ENCODE results near the gene RPUSD4. TPM values are rescaled to one million over a fixed set of nuclear protein-coding genes. Genes with fewer than 3 reads are reported as not detected.

RPUSD4 gene
- total RNA-seq, 1 donor from 2014 or later, result 45.3 TPM

DNA sequence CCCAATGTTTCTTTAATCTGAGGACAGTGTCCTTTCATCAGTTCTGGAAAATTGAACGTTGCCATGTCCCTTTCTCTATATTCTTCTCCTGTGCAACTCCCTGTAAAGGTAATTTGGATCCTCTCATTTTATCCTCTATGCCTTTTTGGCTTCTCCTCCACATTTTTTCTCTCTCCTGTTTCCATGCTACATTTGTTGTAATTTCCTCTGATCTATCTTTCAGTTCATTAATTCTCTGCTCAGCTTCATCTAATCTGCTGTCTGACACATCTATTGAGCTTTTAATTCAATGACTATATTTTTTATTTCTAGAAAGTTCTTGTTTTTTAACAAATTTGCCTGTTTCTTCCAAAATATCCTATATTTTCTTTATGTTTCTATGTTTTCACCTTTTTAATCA lies 59.3 kb downstream of the RPUSD4 start:
- Mint-ChIP-seq H3K9me3 (peaks cover 7% of the 10 kb centered on the region), H3K27ac (ENCODE audit: unreplicated experiment) (no peak overlapping the region), H3K4me1 (peaks cover 54% of the 10 kb centered on the region), H3K36me3 (ENCODE audit: low read depth) (peaks cover 4% of the 10 kb centered on the region), H3K4me3 (no peak overlapping the region), H3K27me3 (ENCODE audit: low read depth) (peaks cover 95% of the 10 kb centered on the region)
- DNase-seq (ENCODE audit: low read depth, low spot score), result no peak
- TF ChIP-seq, protein P1, sequence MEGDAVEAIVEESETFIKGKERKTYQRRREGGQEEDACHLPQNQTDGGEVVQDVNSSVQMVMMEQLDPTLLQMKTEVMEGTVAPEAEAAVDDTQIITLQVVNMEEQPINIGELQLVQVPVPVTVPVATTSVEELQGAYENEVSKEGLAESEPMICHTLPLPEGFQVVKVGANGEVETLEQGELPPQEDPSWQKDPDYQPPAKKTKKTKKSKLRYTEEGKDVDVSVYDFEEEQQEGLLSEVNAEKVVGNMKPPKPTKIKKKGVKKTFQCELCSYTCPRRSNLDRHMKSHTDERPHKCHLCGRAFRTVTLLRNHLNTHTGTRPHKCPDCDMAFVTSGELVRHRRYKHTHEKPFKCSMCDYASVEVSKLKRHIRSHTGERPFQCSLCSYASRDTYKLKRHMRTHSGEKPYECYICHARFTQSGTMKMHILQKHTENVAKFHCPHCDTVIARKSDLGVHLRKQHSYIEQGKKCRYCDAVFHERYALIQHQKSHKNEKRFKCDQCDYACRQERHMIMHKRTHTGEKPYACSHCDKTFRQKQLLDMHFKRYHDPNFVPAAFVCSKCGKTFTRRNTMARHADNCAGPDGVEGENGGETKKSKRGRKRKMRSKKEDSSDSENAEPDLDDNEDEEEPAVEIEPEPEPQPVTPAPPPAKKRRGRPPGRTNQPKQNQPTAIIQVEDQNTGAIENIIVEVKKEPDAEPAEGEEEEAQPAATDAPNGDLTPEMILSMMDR (conservative IDR thresholded peaks at IDR 0.05), result no peak

Other genes with a start within 250 kb of the RPUSD4 start
- 21.3 and 22.1 TPM in 2 replicates for gene CDON, start 148.8 kb downstream of the RPUSD4 start, total RNA-seq
- 28.4 and 30.1 TPM in 2 replicates for gene FAM118B, start 132 bp upstream of the RPUSD4 start, total RNA-seq
- 70.2 and 74.6 TPM in 2 replicates for gene SRPRA, start 57.2 kb upstream of the RPUSD4 start, total RNA-seq
- 54.3 and 55.0 TPM in 2 replicates for gene FOXRED1, start 57.5 kb upstream of the RPUSD4 start, total RNA-seq
- 9.7 and 10.6 TPM in 2 replicates for gene TIRAP, start 71.4 kb upstream of the RPUSD4 start, total RNA-seq
- 22.9 and 23.3 TPM in 2 replicates for gene DCPS, start 92.4 kb upstream of the RPUSD4 start, total RNA-seq
- 22.4 and 23.1 TPM in 2 replicates for gene ST3GAL4, start 144.0 kb upstream of the RPUSD4 start, total RNA-seq